OCI-LY7 (cell line): ENCODE measurements around the gene CES2.

Source experiments
- EZH2phosphoT487 ChIP-seq: fragments of 200-600 bp; sonication (generic); IDR thresholded peaks from 2 replicates; pipeline ENCODE4 v1.6.1; 2018; ENCODE audit warnings: low read depth, borderline replicate concordance, mild to moderate bottlenecking, mixed run types, antibody characterized with exemption, low read length, moderate library complexity, mixed read lengths
- TF ChIP-seq, protein P1 (sequence below): fragments of 200-600 bp; sonication (generic); conservative IDR thresholded peaks from 2 replicates; pipeline ENCODE4 v1.5.1; 2014; ENCODE audit warnings: mild to moderate bottlenecking, antibody characterized with exemption, low read length, moderate library complexity, mixed read lengths

GRCh38 chr16:66920924-66921680 is 14.2 kb upstream of the CES2 start:
- TF ChIP-seq, protein P1, sequence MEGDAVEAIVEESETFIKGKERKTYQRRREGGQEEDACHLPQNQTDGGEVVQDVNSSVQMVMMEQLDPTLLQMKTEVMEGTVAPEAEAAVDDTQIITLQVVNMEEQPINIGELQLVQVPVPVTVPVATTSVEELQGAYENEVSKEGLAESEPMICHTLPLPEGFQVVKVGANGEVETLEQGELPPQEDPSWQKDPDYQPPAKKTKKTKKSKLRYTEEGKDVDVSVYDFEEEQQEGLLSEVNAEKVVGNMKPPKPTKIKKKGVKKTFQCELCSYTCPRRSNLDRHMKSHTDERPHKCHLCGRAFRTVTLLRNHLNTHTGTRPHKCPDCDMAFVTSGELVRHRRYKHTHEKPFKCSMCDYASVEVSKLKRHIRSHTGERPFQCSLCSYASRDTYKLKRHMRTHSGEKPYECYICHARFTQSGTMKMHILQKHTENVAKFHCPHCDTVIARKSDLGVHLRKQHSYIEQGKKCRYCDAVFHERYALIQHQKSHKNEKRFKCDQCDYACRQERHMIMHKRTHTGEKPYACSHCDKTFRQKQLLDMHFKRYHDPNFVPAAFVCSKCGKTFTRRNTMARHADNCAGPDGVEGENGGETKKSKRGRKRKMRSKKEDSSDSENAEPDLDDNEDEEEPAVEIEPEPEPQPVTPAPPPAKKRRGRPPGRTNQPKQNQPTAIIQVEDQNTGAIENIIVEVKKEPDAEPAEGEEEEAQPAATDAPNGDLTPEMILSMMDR: no peak
- TF ChIP-seq EZH2phosphoT487: no peak
